HepG2 (cell line): ENCODE measurements around the gene RALY. TPM values are rescaled to one million over a fixed set of nuclear protein-coding genes. Genes with fewer than 3 reads are reported as not detected.
A peak's percentile ranks its signal among the peaks of the same experiment; 100 is the strongest.

Source experiments
- ARNTL ChIP-seq: sonication (generic); formaldehyde crosslinking; IDR thresholded peaks from 2 replicates; pipeline ENCODE4 v1.4.0; 2020; ENCODE audit warnings: mild to moderate bottlenecking, missing genetic modification reagents
- CAMTA2 ChIP-seq: sonication (generic); formaldehyde crosslinking; IDR thresholded peaks from 2 replicates; pipeline ENCODE4 v1.4.0; 2020; ENCODE audit warnings: mild to moderate bottlenecking, missing genetic modification reagents, borderline replicate concordance
- FOXP1 ChIP-seq, 2 experiments: fragments of 450-650 bp in 1 of 2; IDR thresholded peaks; 2 replicates each; pipeline ENCODE4 v1.6.1; 2017 to 2018; ENCODE audit warnings: antibody characterized with exemption in 1 of 2
- HNRNPH1 ChIP-seq: fragments of 200-400 bp; formaldehyde crosslinking; optimal IDR thresholded peaks from 2 replicates; pipeline ENCODE3; 2017; ENCODE audit warnings: mild to moderate bottlenecking, low read depth, low read length
- MEF2D ChIP-seq: sonication (generic); formaldehyde crosslinking; IDR thresholded peaks from 2 replicates; pipeline ENCODE4 v1.5.1; 2020; ENCODE audit warnings: mild to moderate bottlenecking, missing genetic modification reagents
- MYNN ChIP-seq: sonication (generic); formaldehyde crosslinking; IDR thresholded peaks from 2 replicates; pipeline ENCODE4 v1.4.0; 2020; ENCODE audit warnings: mild to moderate bottlenecking, low read depth, missing genetic modification reagents
- PAF1 ChIP-seq: IDR thresholded peaks from 2 replicates; pipeline ENCODE4 v1.6.1; 2016; ENCODE audit warnings: missing genetic modification reagents, missing compliant biosample characterization
- RBM22 ChIP-seq: fragments of 200-400 bp; formaldehyde crosslinking; optimal IDR thresholded peaks from 2 replicates; pipeline ENCODE3; 2017; ENCODE audit warnings: mild to moderate bottlenecking, low read length, moderate library complexity
- RFXANK ChIP-seq: IDR thresholded peaks from 2 replicates; pipeline ENCODE4 v1.6.1; 2016
- SRSF9 ChIP-seq: fragments of 200-400 bp; formaldehyde crosslinking; IDR thresholded peaks from 2 replicates; pipeline ENCODE4 v1.6.1; 2018; ENCODE audit warnings: borderline replicate concordance, mild to moderate bottlenecking, low read depth, low read length; ENCODE audit not compliant: insufficient read depth, poor library complexity, severe bottlenecking
- TOPORS ChIP-seq: sonication (generic); formaldehyde crosslinking; IDR thresholded peaks from 2 replicates; pipeline ENCODE4 v1.8.0; 2023; ENCODE audit warnings: mild to moderate bottlenecking, missing genetic modification reagents
- ZNF101 ChIP-seq: sonication (generic); formaldehyde crosslinking; IDR thresholded peaks from 2 replicates; pipeline ENCODE4 v1.4.0; 2020; ENCODE audit warnings: mild to moderate bottlenecking, low read depth, missing genetic modification reagents, borderline replicate concordance
- ZNF121 ChIP-seq: sonication (generic); formaldehyde crosslinking; IDR thresholded peaks from 2 replicates; pipeline ENCODE4 v1.5.0; 2020; ENCODE audit warnings: mild to moderate bottlenecking, missing genetic modification reagents
- ZNF282 ChIP-seq: fragments of 450-650 bp; IDR thresholded peaks from 2 replicates; pipeline ENCODE4 v1.6.1; 2018; ENCODE audit not compliant: partially characterized antibody
- ZNF460 ChIP-seq: sonication (generic); formaldehyde crosslinking; IDR thresholded peaks from 2 replicates; pipeline ENCODE4 v1.5.1; 2020; ENCODE audit warnings: missing genetic modification reagents, mild to moderate bottlenecking, borderline replicate concordance
- polyA plus RNA-seq, 8 experiments: library from polyadenylated mRNA; depleted of rRNA in 3 of 8; stranded (reverse) in 7 of 8; unstranded in 1 of 8; fragments of >200 nt; fragmentation: Illumina TruSeq in 4 of 8; extraction: Trizol in 4 of 8; gene quantifications; 2 replicates each; pipeline versions ENCODE4 v1.2.1 to v1.2.3, GENCODE V29; 2011 to 2016; ENCODE audit warnings: low read depth in 4 of 8, missing spikeins in 1 of 8, mixed read lengths in 1 of 8; ENCODE audit not compliant: insufficient read depth in 1 of 8
- total RNA-seq, 5 experiments: library from RNA; depleted of rRNA; stranded (reverse); fragments of >200 nt; fragmentation: Illumina TruSeq; extraction: Trizol; gene quantifications; 2 replicates each; pipeline ENCODE4 v1.2.3, GENCODE V29; 2016; ENCODE audit warnings: low read depth in 1 of 5
- TF ChIP-seq, protein P1 (sequence below): sonication (generic); formaldehyde crosslinking; IDR thresholded peaks from 2 replicates; pipeline ENCODE4 v1.8.1; 2023; ENCODE audit warnings: missing genetic modification reagents, inconsistent platforms, borderline replicate concordance
- TF ChIP-seq, protein P2 (sequence below): sonication (generic); formaldehyde crosslinking; IDR thresholded peaks from 2 replicates; pipeline ENCODE4; 2020; ENCODE audit warnings: missing genetic modification reagents, mild to moderate bottlenecking, borderline replicate concordance
- TF ChIP-seq, protein P3 (sequence below): sonication (generic); formaldehyde crosslinking; IDR thresholded peaks from 2 replicates; pipeline ENCODE4 v1.8.1; 2023; ENCODE audit warnings: mild to moderate bottlenecking, missing genetic modification reagents, borderline replicate concordance
- TF ChIP-seq, protein P4 (sequence below): sonication (generic); formaldehyde crosslinking; conservative IDR thresholded peaks from 2 replicates; pipeline ENCODE4 v1.5.0; 2020; ENCODE audit warnings: missing genetic modification reagents
- TF ChIP-seq, protein P5 (sequence below): sonication (generic); formaldehyde crosslinking; IDR thresholded peaks from 2 replicates; pipeline ENCODE4 v1.4.0; 2020; ENCODE audit warnings: missing genetic modification reagents, borderline replicate concordance

The RALY gene
- total and polyA plus RNA-seq, 2 of the 13 experiments (the other 11 are each of a cell fraction or from before 2014, with no cell fraction given) = 178 to 186 TPM

DNA sequence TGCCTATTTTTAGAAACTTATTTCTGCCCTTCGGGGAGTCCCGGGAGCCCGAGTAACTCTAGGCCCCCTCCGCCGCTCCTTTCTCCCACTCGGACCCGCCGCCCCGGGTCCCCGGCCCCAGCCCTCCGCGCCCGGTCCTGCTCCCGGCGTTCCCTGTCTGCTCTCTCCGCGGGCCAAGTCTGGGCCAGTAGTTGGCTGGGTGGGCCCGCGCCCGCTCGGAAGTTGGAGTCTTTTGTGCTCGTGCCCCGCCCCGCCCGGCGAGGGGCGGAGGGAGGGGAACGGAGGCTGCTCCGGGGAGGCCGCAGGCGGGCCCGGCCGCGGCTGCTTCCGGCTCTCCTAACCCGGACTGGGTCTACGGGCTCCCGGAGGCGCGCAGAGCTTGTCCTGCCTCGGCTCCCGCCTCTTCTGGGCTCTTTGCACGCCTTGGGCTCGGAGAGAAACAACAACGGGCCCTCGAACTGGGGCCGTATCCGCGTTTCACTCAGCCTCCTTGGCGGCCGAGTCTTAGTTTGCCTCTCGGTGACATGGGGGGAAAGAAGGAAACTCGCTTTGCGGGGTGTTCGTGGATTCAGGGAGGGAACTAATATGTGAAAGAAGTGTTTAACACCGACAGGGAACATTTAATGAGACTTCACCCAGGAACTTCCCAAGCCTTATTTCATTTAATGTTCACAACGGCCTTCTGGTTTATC lies 657 bp downstream of the RALY start (continued):
- 0 out of 2 replicates have a peak, but pooled peaks have one; percentile 42 for TF ChIP-seq ZNF460
- no peak for TF ChIP-seq CAMTA2 (CRISPR knock-in tag)
- TF ChIP-seq TOPORS = peak; percentile 77; the same call in 1 of the 2 replicates
- no peak; the same call in 1 of the 2 replicates for TF ChIP-seq ARNTL
- TF ChIP-seq, protein P1, sequence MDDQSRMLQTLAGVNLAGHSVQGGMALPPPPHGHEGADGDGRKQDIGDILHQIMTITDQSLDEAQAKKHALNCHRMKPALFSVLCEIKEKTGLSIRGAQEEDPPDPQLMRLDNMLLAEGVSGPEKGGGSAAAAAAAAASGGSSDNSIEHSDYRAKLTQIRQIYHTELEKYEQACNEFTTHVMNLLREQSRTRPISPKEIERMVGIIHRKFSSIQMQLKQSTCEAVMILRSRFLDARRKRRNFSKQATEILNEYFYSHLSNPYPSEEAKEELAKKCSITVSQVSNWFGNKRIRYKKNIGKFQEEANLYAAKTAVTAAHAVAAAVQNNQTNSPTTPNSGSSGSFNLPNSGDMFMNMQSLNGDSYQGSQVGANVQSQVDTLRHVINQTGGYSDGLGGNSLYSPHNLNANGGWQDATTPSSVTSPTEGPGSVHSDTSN (CRISPR knock-in tag) = no peak; the same call in 1 of the 2 replicates
- TF ChIP-seq RBM22 = no peak
- TF ChIP-seq, protein P2, sequence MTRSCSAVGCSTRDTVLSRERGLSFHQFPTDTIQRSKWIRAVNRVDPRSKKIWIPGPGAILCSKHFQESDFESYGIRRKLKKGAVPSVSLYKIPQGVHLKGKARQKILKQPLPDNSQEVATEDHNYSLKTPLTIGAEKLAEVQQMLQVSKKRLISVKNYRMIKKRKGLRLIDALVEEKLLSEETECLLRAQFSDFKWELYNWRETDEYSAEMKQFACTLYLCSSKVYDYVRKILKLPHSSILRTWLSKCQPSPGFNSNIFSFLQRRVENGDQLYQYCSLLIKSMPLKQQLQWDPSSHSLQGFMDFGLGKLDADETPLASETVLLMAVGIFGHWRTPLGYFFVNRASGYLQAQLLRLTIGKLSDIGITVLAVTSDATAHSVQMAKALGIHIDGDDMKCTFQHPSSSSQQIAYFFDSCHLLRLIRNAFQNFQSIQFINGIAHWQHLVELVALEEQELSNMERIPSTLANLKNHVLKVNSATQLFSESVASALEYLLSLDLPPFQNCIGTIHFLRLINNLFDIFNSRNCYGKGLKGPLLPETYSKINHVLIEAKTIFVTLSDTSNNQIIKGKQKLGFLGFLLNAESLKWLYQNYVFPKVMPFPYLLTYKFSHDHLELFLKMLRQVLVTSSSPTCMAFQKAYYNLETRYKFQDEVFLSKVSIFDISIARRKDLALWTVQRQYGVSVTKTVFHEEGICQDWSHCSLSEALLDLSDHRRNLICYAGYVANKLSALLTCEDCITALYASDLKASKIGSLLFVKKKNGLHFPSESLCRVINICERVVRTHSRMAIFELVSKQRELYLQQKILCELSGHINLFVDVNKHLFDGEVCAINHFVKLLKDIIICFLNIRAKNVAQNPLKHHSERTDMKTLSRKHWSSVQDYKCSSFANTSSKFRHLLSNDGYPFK (CRISPR knock-in tag) = peak; percentile 68; the same call in 1 of the 2 replicates
- TF ChIP-seq PAF1 (CRISPR knock-in tag) = no peak
- TF ChIP-seq SRSF9 = no peak
- TF ChIP-seq, protein P3, sequence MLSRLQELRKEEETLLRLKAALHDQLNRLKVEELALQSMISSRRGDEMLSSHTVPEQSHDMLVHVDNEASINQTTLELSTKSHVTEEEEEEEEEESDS (CRISPR knock-in tag) = no peak
- TF ChIP-seq, protein P4, sequence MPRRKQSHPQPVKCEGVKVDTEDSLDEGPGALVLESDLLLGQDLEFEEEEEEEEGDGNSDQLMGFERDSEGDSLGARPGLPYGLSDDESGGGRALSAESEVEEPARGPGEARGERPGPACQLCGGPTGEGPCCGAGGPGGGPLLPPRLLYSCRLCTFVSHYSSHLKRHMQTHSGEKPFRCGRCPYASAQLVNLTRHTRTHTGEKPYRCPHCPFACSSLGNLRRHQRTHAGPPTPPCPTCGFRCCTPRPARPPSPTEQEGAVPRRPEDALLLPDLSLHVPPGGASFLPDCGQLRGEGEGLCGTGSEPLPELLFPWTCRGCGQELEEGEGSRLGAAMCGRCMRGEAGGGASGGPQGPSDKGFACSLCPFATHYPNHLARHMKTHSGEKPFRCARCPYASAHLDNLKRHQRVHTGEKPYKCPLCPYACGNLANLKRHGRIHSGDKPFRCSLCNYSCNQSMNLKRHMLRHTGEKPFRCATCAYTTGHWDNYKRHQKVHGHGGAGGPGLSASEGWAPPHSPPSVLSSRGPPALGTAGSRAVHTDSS (CRISPR knock-in tag) = no peak
- TF ChIP-seq ZNF282 = no peak
- 0 out of 2 replicates have a peak, but pooled peaks have one; percentile 43 for TF ChIP-seq MEF2D
- TF ChIP-seq ZNF101 (CRISPR knock-in tag) = no peak
- no peak for TF ChIP-seq FOXP1 (IDR thresholded peaks at IDR 0.05)
- TF ChIP-seq FOXP1 (CRISPR knock-in tag; IDR thresholded peaks at IDR 0.05) = no peak
- TF ChIP-seq HNRNPH1 = no peak
- TF ChIP-seq, protein P5, sequence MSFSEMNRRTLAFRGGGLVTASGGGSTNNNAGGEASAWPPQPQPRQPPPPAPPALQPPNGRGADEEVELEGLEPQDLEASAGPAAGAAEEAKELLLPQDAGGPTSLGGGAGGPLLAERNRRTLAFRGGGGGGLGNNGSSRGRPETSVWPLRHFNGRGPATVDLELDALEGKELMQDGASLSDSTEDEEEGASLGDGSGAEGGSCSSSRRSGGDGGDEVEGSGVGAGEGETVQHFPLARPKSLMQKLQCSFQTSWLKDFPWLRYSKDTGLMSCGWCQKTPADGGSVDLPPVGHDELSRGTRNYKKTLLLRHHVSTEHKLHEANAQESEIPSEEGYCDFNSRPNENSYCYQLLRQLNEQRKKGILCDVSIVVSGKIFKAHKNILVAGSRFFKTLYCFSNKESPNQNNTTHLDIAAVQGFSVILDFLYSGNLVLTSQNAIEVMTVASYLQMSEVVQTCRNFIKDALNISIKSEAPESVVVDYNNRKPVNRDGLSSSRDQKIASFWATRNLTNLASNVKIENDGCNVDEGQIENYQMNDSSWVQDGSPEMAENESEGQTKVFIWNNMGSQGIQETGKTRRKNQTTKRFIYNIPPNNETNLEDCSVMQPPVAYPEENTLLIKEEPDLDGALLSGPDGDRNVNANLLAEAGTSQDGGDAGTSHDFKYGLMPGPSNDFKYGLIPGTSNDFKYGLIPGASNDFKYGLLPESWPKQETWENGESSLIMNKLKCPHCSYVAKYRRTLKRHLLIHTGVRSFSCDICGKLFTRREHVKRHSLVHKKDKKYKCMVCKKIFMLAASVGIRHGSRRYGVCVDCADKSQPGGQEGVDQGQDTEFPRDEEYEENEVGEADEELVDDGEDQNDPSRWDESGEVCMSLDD (CRISPR knock-in tag) = no peak
- TF ChIP-seq RFXANK (CRISPR knock-in tag) = peak; percentile 22; the same call in 1 of the 2 replicates
- TF ChIP-seq MYNN (CRISPR knock-in tag) = no peak
- peak; percentile 69; the same call in 1 of the 2 replicates for TF ChIP-seq ZNF121 (CRISPR knock-in tag)
